ENCODE data around the gene PIP4K2A.
"Not testable (repeated sequence)": the region's sequence is repeated elsewhere in the genome, so short reads cannot be mapped to it uniquely, and the experiment has no call there.

The PIP4K2A gene

GRCh38 chr10:22692119-22692518, 22.3 kb downstream of the PIP4K2A start:
- DNase-seq (ENCODE audit: low read depth): not testable (repeated sequence)

DNA sequence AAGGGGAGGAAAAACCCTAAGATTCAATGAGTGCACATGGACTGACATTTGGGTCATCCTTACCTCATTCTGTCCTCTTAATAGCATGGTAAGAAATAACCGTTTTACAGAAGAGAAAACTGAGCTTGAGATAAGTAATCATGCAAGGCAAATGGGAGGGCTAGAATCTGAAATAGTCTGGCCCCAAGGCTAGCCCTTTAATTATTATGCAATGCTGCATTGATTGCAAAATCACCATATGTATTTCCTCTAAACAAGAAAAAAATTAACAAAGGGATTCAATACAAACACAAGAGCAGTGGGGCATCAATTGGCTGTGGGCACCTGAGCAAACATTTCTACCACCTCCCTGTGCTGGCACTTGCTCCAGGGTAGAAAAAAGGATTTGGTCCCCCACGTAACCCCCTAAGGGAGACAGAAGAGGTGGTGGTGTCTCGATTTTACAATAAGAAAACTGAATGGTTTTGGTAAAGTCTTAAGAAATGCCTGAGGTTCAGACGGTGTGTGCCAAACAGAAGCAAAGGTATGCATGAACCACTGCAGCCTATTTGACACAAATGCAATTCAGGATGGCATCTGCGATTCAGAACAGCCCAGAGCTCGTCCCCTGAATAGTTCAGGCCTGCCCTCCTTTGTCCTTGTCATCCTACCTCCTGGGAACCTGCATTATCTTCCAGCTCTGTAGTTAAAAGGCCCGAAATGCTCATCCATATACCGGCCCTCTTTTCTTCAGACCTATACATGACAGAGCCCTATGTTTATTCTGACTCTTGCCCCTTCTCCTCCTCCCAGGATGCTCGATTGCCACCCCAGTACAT, 23.6 kb downstream of the PIP4K2A start:
- no peak for DNase-seq (ENCODE audit: low read depth)

DNA sequence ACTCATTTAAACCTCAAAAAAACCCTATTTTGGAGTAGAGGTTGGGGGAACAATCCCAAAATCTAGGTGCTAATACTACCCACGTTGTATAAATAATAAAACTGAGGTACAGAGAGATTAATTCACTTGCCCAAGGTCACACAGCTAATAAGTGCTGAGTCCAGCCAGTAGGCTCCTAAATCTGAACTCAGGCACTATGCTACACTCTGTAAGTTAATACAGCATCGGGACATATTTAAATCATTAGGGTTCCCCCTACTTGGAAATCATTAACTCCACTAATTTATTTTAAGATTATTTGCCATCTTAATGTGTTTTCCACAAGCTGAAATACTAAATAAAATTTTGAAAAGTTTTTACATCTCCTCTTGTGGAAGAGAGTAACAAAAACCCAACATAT, 24.2 kb downstream of the PIP4K2A start:
- DNase-seq (ENCODE audit: low read depth): no peak

- no peak for DNase-seq (ENCODE audit: low read depth)
Measured at GRCh38 chr10:22686347-22686746, 28.0 kb downstream of the PIP4K2A start.

DNA sequence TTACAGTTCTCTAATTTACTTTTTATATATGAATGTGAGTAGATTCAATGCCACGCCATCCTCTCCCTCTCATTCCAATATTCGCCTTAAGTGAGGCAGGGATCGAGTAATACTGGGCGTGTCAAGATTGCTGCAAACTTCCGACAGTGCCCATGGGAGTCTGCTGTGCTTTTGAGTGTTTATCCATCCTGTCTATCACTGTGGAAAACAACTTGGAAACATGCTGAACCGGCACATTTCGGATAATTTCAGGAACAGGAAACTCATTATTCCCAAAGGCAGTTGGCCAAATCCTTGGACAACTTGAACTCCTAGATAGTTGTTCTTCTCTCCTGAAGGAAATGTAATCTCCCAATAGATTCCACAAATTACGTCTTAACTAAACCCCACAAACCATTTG, 28.5 kb downstream of the PIP4K2A start:
- no peak for DNase-seq (ENCODE audit: low read depth)

DNA sequence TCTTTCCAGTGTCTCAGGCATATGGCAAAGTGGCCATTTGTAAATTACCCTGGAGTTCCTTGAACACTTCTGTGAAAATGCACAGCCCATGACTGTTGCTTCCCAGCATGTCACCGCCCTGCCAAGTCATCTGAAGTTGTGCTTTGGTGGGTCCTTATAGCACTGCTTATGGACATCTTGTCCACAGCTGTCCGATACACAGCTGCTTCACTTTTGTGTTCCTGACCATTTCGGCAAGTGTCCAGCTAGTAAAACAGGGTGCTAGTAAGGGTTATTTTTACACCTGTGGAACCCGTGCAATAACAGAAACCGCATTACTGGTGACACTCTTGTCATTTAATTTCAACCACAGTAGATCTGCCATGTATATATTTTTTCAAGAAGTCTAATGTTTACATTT, 29.7 kb downstream of the PIP4K2A start:
- no peak for DNase-seq (ENCODE audit: low read depth)

DNA sequence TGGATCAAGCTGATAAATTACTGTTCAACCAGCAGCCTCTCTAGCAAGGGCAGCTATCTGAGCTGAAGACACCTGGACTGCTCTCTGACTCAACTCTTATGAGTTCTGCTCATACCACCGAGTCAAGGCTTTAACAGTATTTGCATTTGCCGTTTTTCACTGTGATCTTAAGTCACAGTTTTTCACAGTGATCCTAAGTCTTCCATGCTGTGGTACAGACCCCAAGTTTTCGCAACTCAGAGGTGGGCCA, 31.3 kb downstream of the PIP4K2A start:
- DNase-seq (ENCODE audit: low read depth): no peak

DNA sequence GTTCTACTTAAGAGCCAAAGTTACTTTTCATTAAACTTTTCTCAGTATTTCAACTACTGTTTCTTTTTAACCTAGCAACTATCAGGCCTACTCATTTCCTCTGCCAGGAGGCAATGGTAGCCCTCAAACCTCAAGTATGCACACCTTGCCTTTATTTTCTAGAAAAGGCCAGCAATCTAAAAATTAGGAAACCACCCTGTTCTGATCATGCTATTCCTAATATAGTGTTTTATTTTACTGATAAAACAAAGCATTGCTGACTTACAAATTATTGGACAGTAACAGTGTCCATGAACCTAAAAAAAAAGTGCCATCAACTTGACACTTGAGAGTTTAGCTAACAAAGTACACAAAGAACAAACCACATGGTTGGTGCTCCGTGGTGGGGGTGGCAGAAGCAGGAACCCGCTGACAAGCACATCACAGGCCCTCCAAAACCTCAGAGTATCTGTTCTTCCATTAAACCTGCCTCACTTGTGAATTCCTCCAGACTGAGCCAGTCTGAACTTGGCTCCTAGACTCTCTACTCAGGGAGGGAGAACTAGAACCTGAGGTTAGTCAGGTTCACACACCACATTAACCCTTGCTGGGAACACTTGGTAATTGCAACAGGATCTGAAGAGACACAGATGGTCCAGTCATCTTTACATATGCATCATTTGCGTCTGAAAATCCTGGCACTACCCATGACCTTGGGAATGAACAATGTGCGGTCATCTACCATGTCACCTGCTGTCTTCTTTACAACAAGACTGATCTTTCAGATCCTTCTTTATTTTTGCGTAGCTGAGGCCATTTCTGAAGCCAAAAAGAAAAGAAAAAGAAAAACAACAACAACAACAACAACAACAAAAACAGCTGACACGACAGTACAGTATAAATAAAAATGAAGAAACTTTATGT, 31.9 kb downstream of the PIP4K2A start:
- DNase-seq (ENCODE audit: low read depth): peak; percentile 34

GRCh38 chr10:22681783-22682183, 32.6 kb downstream of the PIP4K2A start:
- DNase-seq (ENCODE audit: low read depth): peak; percentile 22

DNA sequence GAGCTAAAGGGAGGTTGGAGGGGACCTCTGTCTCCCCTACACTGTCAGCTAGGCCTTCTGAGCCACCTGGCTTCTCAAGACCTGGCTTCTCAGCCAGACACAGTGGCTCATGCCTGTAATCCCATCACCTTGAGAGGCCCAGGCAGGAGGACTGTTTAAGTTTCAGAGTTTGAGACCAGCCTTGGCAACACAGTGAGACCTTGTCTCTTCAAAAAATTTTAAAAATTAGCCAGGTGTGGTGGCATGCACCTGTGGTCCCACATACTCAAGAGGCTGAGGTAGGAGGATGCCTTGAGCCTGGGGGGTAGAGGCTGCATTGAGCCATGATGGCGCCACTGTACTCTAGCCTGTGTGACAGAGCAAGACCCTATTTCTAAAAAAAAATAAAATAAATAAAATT, 33.1 kb downstream of the PIP4K2A start:
- no peak for DNase-seq (ENCODE audit: low read depth)

DNA sequence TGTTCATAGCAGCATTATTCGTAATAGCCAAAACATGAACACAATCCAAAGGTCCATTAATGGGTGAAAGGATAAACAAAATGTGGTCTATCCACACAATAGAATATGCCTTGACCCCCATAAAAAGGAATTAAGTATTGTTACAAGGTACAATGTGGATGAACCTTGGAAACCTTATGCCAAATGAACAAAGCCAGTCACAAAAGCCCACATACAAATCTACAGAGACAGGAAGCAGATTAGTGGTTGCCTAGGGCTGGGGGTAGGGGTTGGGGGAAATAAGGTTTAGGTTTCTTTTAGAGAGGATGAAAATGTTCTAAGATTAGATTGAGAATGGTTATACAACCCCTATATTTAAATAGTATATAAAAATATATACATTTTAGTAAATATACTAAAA, 34.8 kb downstream of the PIP4K2A start:
- no peak for DNase-seq (ENCODE audit: low read depth)

GRCh38 chr10:22677333-22677732, 37.0 kb downstream of the PIP4K2A start:
- DNase-seq (ENCODE audit: low read depth): no peak

- no peak for DNase-seq (ENCODE audit: low read depth)
Measured at GRCh38 chr10:22676435-22676834, 37.9 kb downstream of the PIP4K2A start.

DNA sequence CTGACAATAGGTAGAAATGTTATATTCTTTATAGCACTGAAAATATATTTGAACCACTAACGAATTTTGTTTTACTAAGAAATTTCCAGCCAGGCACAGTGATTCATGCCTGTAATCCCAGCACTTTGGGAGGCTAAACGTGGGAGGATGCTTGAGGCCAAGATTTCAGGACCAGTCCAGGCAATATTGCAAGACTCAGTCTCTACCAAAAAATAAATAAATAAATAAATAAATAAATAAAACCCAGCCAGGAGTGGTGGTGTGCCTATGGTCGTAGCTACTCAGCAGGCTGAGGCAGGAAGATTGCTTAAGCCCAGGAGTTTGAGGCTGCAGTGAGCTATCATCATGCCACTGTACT, 39.8 kb downstream of the PIP4K2A start:
- DNase-seq (ENCODE audit: low read depth): no peak

DNA sequence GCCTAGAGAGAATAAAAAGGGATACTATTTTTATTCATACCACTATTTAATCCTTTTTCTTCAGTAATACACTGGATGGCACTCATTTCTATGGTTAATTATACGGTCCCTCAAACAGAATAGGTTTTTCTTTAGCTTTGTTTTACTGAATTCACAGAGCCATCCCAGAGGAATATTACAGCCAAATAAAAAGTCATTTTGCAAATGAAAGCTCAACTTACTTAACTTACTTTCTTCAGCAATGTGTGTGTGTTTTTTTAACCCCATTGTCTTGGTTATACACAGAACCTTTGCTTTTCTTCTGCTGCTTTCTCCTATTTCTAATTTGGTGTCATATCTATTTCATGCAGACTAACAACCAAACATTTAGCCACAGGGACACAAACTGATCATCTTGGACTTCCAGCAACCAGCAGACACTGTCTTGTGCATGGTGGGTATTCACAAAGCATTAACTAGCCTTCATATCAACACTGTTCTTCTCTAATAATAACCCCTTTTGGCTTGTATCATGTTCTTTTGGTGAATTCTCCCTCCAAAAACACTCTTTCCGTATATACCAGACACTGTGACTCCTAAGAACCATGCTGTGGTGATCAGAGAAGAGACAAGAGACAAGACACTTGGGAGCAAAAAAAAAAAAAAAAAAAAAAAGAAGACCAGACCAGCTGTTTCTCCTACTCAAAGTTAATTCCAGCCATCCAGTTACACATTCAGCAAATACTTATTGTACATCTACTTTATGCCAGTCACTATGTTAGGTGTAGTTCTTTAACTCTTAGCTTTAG, 40.4 kb downstream of the PIP4K2A start:
- no peak for DNase-seq (ENCODE audit: low read depth)

- DNase-seq (ENCODE audit: low read depth): no peak
Measured at GRCh38 chr10:22673091-22673392, 41.3 kb downstream of the PIP4K2A start.

DNA sequence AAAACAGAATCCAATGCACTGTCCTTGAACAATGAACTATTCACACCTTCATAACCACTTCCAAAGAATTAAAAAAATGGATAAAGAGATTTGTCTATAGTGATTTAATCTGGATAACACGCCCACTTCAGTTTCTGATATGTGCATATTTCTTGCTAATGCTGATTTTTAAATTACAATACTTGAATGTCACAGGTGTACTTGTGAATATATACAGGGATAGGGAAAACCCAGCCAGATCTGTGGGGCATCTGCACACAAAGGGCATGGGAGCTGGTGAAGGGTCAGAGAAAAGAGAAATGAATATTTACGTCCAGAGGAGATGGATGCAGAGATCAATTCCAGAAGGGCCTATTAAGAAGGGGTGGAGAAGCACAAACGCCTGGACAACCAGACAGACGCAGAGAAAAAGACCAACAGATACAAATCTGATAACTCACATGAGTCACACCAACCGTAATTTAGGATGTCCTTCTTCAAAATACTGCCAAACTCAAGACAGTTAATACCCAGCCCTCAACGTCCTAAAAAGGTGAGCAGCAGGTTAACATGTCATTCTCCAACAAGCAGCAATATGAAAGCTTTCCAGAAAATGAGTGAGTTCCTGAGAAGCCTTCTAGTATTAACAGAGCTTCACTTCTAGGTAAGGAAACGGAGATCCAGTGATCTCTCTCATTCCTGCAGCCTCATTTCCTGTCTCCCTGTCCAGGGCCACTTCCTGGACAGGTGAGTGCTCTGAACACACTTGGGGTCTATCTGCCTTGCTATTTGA, 41.9 kb downstream of the PIP4K2A start:
- DNase-seq (ENCODE audit: low read depth): no peak

DNA sequence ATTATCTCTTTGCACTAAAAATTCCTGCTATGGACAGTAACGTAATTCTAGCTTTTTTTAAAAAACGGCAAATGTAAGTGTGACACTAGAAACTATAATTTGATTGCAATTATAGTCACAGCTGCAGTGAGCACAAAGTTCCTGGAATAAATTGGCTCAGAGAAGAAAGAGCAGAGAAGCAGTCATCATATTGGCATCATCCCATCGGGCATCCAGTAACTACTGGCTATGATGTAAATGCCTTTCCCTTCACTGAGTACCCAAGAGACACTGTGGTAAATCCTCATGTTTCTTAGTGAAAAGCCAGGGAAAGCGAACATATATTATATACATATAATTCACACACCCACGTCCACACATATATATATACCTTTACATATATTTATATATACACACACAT, 43.6 kb downstream of the PIP4K2A start:
- DNase-seq (ENCODE audit: low read depth): no peak

DNA sequence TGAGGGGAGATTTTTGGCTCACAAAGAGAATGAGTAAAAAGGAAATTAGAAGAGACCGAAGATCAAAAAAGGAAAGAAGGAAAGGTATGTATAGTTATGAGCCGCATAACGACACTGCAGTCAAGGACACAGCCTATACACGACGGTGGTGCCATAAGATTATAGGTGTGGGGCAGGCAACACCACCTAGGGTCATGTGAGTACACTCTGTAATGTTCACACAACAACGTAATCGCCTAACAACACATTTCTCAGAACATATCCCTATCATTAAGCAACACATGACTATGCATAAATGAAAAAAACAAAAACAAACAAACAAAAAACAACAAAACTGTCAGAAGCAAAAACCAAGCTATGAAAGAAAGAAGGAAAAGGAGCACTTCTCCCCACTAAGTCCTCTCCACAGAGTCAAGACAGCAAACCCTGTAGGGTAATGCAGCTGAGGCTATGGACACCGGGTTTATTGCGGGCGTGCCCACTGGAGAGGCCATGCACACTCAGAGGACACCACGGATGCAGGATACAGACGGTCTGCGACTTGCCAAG, 45.1 kb downstream of the PIP4K2A start:
- no peak for DNase-seq (ENCODE audit: low read depth)

- DNase-seq (ENCODE audit: low read depth): no peak
Measured at GRCh38 chr10:22667093-22667480, 47.3 kb downstream of the PIP4K2A start.

- no peak for DNase-seq (ENCODE audit: low read depth)
Measured at GRCh38 chr10:22666287-22667092, 47.9 kb downstream of the PIP4K2A start.
